Natural killer cell (primary cell): ENCODE results near the gene NEDD9. TPM values are rescaled to one million over a fixed set of nuclear protein-coding genes. Genes with fewer than 3 reads are reported as not detected.

Experiments
- ATAC-seq, 3 donors: fragments of 150-1000 bp in 2 of 3; fragments of 200-7000 bp in 1 of 3; cut with Tn5 transposase; 1 replicate in 1 of 3; 2 replicates in 2 of 3; pipeline ENCODE4 v1.10.0; 2021; ENCODE audit warnings: mild to moderate bottlenecking in 2 of 3, moderate library complexity in 2 of 3
- DNase-seq, 2 donors: peaks; one replicate each; pipeline versions ENCODE4 v3.0.0 to v3.0.0-alpha.2; 2013 to 2021; ENCODE audit warnings: mixed read lengths in 1 of 2
- H3K27ac ChIP-seq: one replicate; pipeline ENCODE4 v1.5.1; 2013; ENCODE audit warnings: mild to moderate bottlenecking, low read length
- H3K27me3 ChIP-seq: one replicate; pipeline ENCODE4 v1.6.1; 2013; ENCODE audit warnings: low read length; ENCODE audit not compliant: control insufficient read depth, insufficient read depth
- H3K36me3 ChIP-seq: one replicate; pipeline ENCODE4 v1.6.1; 2013; ENCODE audit warnings: low read length; ENCODE audit not compliant: control insufficient read depth, insufficient read depth
- H3K4me1 ChIP-seq: one replicate; pipeline ENCODE4 v1.6.1; 2013; ENCODE audit warnings: low read length; ENCODE audit not compliant: control insufficient read depth, insufficient read depth
- H3K4me3 ChIP-seq: one replicate; pipeline ENCODE4 v1.5.1; 2013; ENCODE audit warnings: low read length
- H3K9me3 ChIP-seq: one replicate; pipeline ENCODE4 v1.6.1; 2013; ENCODE audit warnings: low read length; ENCODE audit not compliant: control insufficient read depth, insufficient read depth
- H3K27ac Mint-ChIP-seq, 2 donors: one replicate each; pipeline ENCODE4 v1.8.0; 2022; ENCODE audit warnings: mild to moderate bottlenecking in 2 of 2, mixed read lengths in 2 of 2, moderate library complexity in 1 of 2
- H3K27me3 Mint-ChIP-seq, 2 donors: one replicate each; pipeline ENCODE4 v1.8.0; 2022; ENCODE audit warnings: low read depth in 2 of 2, mixed read lengths in 2 of 2
- H3K36me3 Mint-ChIP-seq: one replicate; pipeline ENCODE4 v1.8.0; 2022; ENCODE audit warnings: mixed read lengths
- H3K4me1 Mint-ChIP-seq, 2 donors: one replicate each; pipeline ENCODE4 v1.8.0; 2022; ENCODE audit warnings: mixed read lengths in 2 of 2
- H3K4me3 Mint-ChIP-seq: one replicate; pipeline ENCODE4 v1.8.0; 2022; ENCODE audit warnings: mild to moderate bottlenecking, moderate library complexity, mixed read lengths
- H3K9me3 Mint-ChIP-seq, 2 donors: one replicate each; pipeline ENCODE4 v1.8.0; 2022; ENCODE audit warnings: mixed read lengths in 2 of 2
- CTCF ChIP-seq: fragments of 200-600 bp; IDR thresholded peaks from one replicate; pipeline ENCODE4 v1.8.0; 2022; ENCODE audit warnings: antibody characterized with exemption
- WGBS: methylation state at CpG from one replicate; pipeline ENCODE4 v1.1.7; 2013; ENCODE audit warnings: missing lambda C conversion rate; ENCODE audit not compliant: insufficient coverage; 5-methylcytosine and 5-hydroxymethylcytosine counted together
- intact Hi-C: fragments of 100-400 bp; cut with micrococcal nuclease; formaldehyde crosslinking; loops from one replicate; pipeline ENCODE4 v1.14.2; 2022
- total RNA-seq, 4 donors: library from RNA; stranded (reverse); fragments of 120-200 nt in 1 of 4; gene quantifications; one replicate each; pipeline versions ENCODE4 v1.2.3 to v1.2.4, GENCODE V29; 2013 to 2022

NEDD9 gene
- total RNA-seq, 3 donors from 2014 or later (not counting 1 experiment from before 2014, with no cell fraction given) = 106 to 110 (median 107) TPM

- H3K27me3 Mint-ChIP-seq = no peaks in the 10 kb centered on the region
- H3K9me3 Mint-ChIP-seq = no peaks in the 10 kb centered on the region
- intact Hi-C loops = no loop called here
- peak overlapping the region; percentile 5 for H3K4me3 Mint-ChIP-seq
- H3K4me1 Mint-ChIP-seq = peaks cover 96 to 99% of the 10 kb centered on the region in 2 donors
- 82% methylated on average over 3 of the region's 3 CpGs for WGBS
- TF ChIP-seq CTCF = no peak
- H3K27ac Mint-ChIP-seq = peak overlapping the region; percentile 57 to 98
- Histone ChIP-seq H3K27me3 (no peaks in the 10 kb centered on the region), H3K9me3 (no peaks in the 10 kb centered on the region), H3K4me3 (no peak overlapping the region), H3K27ac (no peak overlapping the region), H3K36me3 (peaks cover 40% of the 10 kb centered on the region), H3K4me1 (peaks cover 49% of the 10 kb centered on the region)
- peaks cover under 1% of the 10 kb centered on the region for H3K36me3 Mint-ChIP-seq
- ATAC-seq (no peak), DNase-seq (no peak)
These were observed 14.4 kb downstream of the NEDD9 start for GRCh38 chr6:11218102-11218442.

GRCh38 chr6:11217360-11218101 lies 14.9 kb downstream of the NEDD9 start:
- no peak for TF ChIP-seq CTCF
- intact Hi-C loops = no loop called here
- Histone ChIP-seq H3K4me3 (no peak overlapping the region), H3K9me3 (no peaks in the 10 kb centered on the region), H3K27ac (no peak overlapping the region), H3K4me1 (peaks cover 49% of the 10 kb centered on the region), H3K36me3 (peaks cover 45% of the 10 kb centered on the region), H3K27me3 (no peaks in the 10 kb centered on the region)
- peaks cover 6% of the 10 kb centered on the region for H3K36me3 Mint-ChIP-seq
- 70% methylated on average over 4 of the region's 4 CpGs for WGBS
- no peaks in the 10 kb centered on the region for H3K9me3 Mint-ChIP-seq
- peaks cover 96 to 99% of the 10 kb centered on the region in 2 donors for H3K4me1 Mint-ChIP-seq
- ATAC-seq = no peak
- DNase-seq = no peak
- H3K4me3 Mint-ChIP-seq = peak overlapping the region; percentile 29
- H3K27ac Mint-ChIP-seq = peak overlapping the region; percentile 57 to 98
- H3K27me3 Mint-ChIP-seq = no peaks in the 10 kb centered on the region

GRCh38 chr6:11215773-11216172 lies 16.7 kb downstream of the NEDD9 start:
- H3K9me3 Mint-ChIP-seq = no peaks in the 10 kb centered on the region
- ATAC-seq (no peak), DNase-seq (no peak)
- Histone ChIP-seq H3K4me3 (no peak overlapping the region), H3K4me1 (peaks cover 50% of the 10 kb centered on the region), H3K36me3 (peaks cover 56% of the 10 kb centered on the region), H3K9me3 (no peaks in the 10 kb centered on the region), H3K27me3 (no peaks in the 10 kb centered on the region), H3K27ac (no peak overlapping the region)
- intact Hi-C loops = no loop called here
- peaks cover 95 to 99% of the 10 kb centered on the region in 2 donors for H3K4me1 Mint-ChIP-seq
- H3K27me3 Mint-ChIP-seq = no peaks in the 10 kb centered on the region
- H3K36me3 Mint-ChIP-seq = peaks cover 7% of the 10 kb centered on the region
- 98% methylated on average over 7 of the region's 7 CpGs for WGBS
- H3K27ac Mint-ChIP-seq = peak overlapping the region; percentile 41 to 62
- no peak for TF ChIP-seq CTCF
- H3K4me3 Mint-ChIP-seq = no peak overlapping the region

GRCh38 chr6:11214901-11215300 lies 17.6 kb downstream of the NEDD9 start:
- Histone ChIP-seq H3K27ac (no peak overlapping the region), H3K9me3 (no peaks in the 10 kb centered on the region), H3K27me3 (no peaks in the 10 kb centered on the region), H3K36me3 (peaks cover 56% of the 10 kb centered on the region), H3K4me1 (peaks cover 58% of the 10 kb centered on the region), H3K4me3 (no peak overlapping the region)
- Mint-ChIP-seq H3K4me1 (peaks cover 94 to 99% of the 10 kb centered on the region in 2 donors), H3K27ac (peak overlapping the region; percentile 41 to 62), H3K27me3 (no peaks in the 10 kb centered on the region), H3K9me3 (no peaks in the 10 kb centered on the region), H3K4me3 (no peak overlapping the region), H3K36me3 (peaks cover 7% of the 10 kb centered on the region)
- no peak for DNase-seq
- 96% methylated on average over 9 of the region's 9 CpGs for WGBS
- intact Hi-C loops = no loop called here
- no peak for TF ChIP-seq CTCF
- no peak for ATAC-seq
